KOPT-K1 (cell line): Measurements from ENCODE around the gene RIPPLY2.

ENCODE experiments used
- H3K27ac ChIP-seq: fragments of 200-600 bp; sonication (generic); 2 replicates; pipeline ENCODE4 v1.5.1; 2016; ENCODE audit warnings: antibody characterized with exemption, mild to moderate bottlenecking, low read depth, low read length; ENCODE audit not compliant: poor library complexity, severe bottlenecking
- H3K36me3 ChIP-seq: fragments of 200-600 bp; sonication (generic); 2 replicates; pipeline ENCODE4 v1.5.1; 2017; ENCODE audit warnings: antibody characterized with exemption, mild to moderate bottlenecking, low read length, moderate library complexity; ENCODE audit not compliant: insufficient read depth
- H3K9me3 ChIP-seq: fragments of 200-600 bp; sonication (generic); 2 replicates; pipeline ENCODE4 v1.5.1; 2017; ENCODE audit warnings: antibody characterized with exemption, low read length, mild to moderate bottlenecking; ENCODE audit not compliant: insufficient read depth, poor library complexity, severe bottlenecking

Gene RIPPLY2

DNA sequence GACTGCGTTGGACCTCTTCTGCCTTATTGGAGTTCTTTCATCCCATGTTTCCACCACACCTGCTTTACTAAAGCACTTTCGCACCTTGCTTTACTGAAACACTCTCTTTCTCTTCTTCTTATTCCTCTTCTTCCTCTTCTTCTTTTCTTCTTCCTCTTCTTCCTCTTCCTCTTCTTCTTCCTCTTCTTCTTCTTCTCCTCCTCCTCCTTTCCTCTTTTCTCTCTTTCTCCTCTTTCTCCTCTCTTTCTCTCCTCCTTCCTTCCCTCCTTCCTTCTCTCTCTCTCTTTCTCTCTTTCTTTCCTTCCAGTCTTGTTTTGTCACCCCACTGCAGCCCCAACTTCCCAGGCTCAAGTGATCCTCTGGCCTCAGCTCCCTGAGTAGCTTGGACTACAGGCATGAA lies 4.0 kb upstream of the RIPPLY2 start:
- H3K36me3 ChIP-seq, result no peaks in the 10 kb centered on the region
- peaks cover 5% of the 10 kb centered on the region for H3K9me3 ChIP-seq
- no peak overlapping the region for H3K27ac ChIP-seq

GRCh38 chr6:83849610-83850009 lies 3.5 kb upstream of the RIPPLY2 start:
- Histone ChIP-seq H3K27ac (no peak overlapping the region), H3K9me3 (peaks cover 5% of the 10 kb centered on the region), H3K36me3 (no peaks in the 10 kb centered on the region)

DNA sequence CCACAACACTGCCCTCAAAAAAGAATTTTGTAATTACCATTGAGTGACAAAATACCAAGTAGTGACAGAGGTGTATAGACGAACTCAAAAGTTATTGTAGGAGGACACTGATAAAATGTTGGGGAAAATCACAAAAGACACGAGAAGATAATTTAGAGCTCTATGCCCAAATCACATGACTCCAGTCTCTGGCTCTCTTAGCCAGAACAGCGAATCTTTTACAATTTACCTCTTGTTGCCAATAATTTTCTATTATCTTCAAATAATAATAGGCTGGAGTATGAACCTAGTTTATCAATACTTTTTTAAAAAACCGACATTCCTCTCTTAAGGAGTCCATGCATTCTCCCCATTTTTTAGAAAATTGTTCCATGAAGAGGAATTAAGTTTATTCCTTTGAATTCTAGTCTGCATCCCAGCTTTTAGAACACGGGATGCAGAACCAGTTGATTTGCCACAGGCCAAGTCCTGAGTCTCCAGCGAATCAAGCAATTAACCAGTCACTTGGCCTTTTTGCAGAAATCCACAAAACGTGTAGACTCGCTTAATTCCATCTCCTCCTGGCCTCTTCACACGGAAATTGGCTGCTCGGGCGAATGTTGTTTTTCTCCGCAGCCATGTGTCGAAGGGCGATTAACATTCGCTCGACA lies 507 bp upstream of the RIPPLY2 start:
- Histone ChIP-seq H3K9me3 (peaks cover 5% of the 10 kb centered on the region), H3K36me3 (no peaks in the 10 kb centered on the region), H3K27ac (no peak overlapping the region)

DNA sequence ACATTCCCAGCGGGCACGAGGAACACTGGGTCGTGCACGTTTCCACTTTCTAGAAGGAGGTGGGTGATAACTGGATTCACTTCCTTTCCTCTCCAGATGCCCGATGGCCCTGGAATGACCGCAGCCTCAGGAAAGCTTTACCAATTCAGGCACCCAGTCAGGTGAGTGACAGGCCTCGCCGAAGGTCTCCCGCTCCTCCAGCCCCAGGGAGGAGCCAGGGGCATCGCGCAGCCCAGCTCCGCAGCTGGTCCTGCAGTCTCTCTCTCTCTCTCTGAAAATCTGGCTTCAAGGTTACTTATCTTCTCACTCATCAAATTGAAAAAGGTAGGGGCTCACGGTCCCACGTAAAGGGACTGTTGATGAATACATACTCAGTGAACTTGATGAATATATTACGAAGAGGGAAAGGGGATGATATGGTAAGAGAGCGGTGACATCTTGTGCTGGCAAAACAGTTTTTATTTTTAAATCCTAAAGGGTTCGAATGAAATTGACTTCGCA lies 891 bp downstream of the RIPPLY2 start:
- no peak overlapping the region for H3K27ac ChIP-seq
- peaks cover 5% of the 10 kb centered on the region for H3K9me3 ChIP-seq
- no peaks in the 10 kb centered on the region for H3K36me3 ChIP-seq

DNA sequence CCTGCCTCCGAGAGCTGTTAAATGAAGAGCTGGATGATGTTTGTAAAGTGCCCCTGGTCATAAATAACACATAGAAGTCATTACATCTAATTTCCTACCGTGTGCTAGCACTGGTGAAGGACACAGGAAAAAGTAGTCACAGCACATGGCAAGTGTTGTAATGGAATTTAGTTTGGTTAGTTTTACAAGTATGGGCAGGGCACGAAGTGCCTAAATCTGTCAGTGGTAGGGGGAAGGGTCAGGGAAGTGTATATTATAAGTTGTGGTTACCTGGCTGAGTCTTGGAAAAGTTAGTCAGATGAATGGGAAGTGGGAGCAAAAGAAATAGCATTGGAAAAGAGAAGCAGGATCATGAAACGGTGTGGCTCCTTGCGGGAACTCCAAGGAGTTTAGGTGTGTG lies 1.6 kb downstream of the RIPPLY2 start:
- Histone ChIP-seq H3K9me3 (peaks cover 5% of the 10 kb centered on the region), H3K27ac (no peak overlapping the region), H3K36me3 (no peaks in the 10 kb centered on the region)

DNA sequence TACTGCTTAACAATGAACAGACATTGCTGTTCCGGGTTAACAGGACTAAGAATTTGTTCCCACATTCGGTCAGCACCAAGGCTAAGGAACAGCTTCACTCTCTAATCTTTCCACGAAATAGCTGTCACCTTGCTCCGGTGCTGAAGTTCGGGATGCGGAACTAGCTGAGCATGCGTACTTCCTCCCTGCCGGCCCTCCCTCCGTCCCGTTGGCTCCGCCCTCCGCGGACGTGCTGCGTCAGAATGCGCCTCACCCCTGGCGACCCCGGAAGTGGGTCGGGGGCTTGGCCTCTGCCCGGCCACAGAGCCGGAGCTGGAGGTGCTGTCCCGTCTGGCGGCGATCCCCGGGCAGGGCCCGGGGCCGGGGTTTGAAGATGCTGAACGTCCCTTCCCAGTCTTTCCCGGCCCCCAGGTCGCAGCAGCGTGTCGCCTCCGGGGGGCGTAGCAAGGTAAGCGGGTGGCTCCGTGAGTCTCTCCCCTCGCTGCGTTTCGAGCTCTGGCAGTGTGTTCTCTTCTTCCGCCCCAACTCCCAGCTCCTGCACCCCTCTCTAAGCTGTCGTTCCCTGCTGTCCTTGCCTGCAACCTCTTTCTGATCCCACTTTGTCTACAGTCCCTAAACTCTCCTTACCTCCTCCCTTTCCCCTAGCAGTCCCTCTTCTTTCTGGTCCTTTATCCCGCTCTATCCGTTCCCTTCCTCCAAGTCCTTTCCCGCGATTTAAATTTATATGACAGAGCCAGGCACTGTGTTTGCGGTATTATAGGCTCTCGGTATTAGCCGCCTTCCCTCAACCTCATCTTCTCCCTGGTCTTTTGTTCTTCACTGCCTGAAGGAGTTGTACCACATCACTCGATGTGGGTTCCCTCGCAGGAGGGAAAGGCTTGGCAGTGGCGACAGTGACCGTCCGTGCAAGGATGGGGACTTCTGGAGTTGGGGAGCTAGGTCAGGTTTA lies 6.5 kb downstream of the RIPPLY2 start, which contains the start of gene CYB5R4:
Gene CYB5R4 (plus strand): TSS at position 280 of the 949 bp plus-strand sequence. CDS start 94 bp downstream, at position 374.
- Histone ChIP-seq H3K27ac (peak within 1 kb of the TSS; percentile 58), H3K36me3 (peaks cover 5% of the 10 kb centered on the region), H3K9me3 (no peaks in the 10 kb centered on the region)

GRCh38 chr6:83860359-83860755 lies 7.2 kb downstream of the RIPPLY2 start:
- H3K36me3 ChIP-seq, result peaks cover 12% of the 10 kb centered on the region

GRCh38 chr6:83860782-83861495 lies 7.8 kb downstream of the RIPPLY2 start:
- H3K9me3 ChIP-seq, result peaks cover 7% of the 10 kb centered on the region
- H3K27ac ChIP-seq, result no peak overlapping the region

More at GRCh38 chr6:83860359-83860755, 7.2 kb downstream of the RIPPLY2 start:
- Histone ChIP-seq H3K9me3 (peaks cover 2% of the 10 kb centered on the region), H3K27ac (peak overlapping the region; percentile 58)

DNA sequence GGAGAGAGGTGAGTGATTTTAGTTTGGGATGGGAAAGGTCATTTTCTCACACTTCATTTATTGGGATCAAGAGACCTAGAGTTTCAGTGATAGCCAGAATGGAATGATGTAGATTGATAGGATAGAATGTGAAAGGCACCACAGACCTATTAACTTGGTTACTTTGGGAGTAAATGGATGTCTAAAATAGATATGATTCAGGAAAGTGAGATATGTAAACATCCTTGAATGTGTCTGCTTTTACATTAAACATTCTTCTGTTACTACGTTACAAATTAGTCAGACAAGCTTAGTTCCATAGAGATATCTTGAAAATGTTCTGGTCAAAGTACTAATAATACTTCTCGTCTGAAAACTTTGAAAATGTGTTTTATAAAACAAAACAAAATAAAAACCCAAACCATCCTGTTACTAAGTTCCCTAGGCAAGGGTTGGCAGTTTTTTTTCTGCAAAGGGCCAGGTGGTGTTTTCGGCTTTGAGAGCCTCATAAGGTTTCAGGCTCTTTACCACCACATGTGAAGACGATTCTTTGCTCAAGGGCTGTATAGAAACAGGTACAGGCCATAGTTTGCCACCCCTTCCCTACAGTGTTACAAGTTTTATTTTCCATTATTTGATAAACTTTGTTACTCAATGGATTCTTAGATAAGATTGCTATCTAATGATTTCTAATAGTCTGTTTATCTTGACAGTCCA lies 9.8 kb downstream of the RIPPLY2 start:
- peaks cover 27% of the 10 kb centered on the region for H3K9me3 ChIP-seq
- peaks cover 38% of the 10 kb centered on the region for H3K36me3 ChIP-seq
- H3K27ac ChIP-seq, result no peak overlapping the region

More at GRCh38 chr6:83860782-83861495, 7.8 kb downstream of the RIPPLY2 start:
- H3K36me3 ChIP-seq, result peaks cover 18% of the 10 kb centered on the region

- peaks cover 58% of the 10 kb centered on the region for H3K36me3 ChIP-seq
- H3K9me3 ChIP-seq, result peaks cover 46% of the 10 kb centered on the region
- H3K27ac ChIP-seq, result no peak overlapping the region
Observed at GRCh38 chr6:83867043-83867442, 13.9 kb downstream of the RIPPLY2 start.

- Histone ChIP-seq H3K9me3 (peaks cover 46% of the 10 kb centered on the region), H3K36me3 (peaks cover 58% of the 10 kb centered on the region), H3K27ac (no peak overlapping the region)
Observed at GRCh38 chr6:83867527-83868161, 14.5 kb downstream of the RIPPLY2 start.

GRCh38 chr6:83868639-83869038 lies 15.5 kb downstream of the RIPPLY2 start:
- H3K36me3 ChIP-seq, result peaks cover 58% of the 10 kb centered on the region
- no peak overlapping the region for H3K27ac ChIP-seq
- H3K9me3 ChIP-seq, result peaks cover 46% of the 10 kb centered on the region

DNA sequence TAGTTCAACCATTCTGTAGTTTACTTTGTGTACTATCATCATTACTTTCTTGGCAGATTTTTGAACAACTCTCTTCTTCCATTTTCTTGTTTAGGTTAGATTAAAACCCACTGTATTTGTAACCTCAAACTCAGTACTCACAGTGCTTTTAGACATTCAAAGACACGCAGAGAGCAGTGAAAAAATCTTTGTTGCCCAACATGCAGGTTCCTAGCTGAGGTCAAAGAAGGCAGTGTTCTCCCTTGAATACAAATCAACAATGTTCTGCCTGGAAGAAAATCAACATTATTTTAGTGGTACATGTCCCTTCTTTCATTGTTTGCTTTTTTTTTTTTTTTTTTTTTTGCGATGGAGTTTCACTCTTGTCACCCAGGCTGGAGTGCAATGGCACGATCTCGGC lies 17.5 kb downstream of the RIPPLY2 start:
- Histone ChIP-seq H3K27ac (no peak overlapping the region), H3K36me3 (peaks cover 43% of the 10 kb centered on the region), H3K9me3 (peaks cover 42% of the 10 kb centered on the region)
